Keratinocyte (primary cell): ENCODE measurements around the gene SCAF4. TPM values are rescaled to one million over a fixed set of nuclear protein-coding genes. Genes with fewer than 3 reads are reported as not detected.

Source experiments
- DNase-seq: peaks from one replicate; pipeline ENCODE4 v3.0.0-alpha.2; 2011; ENCODE audit warnings: low read depth, missing footprints, low spot score
- FAIRE-seq: peaks from 2 replicates; lab custom pipeline; 2011; peaks lifted over from hg19 to GRCh38; lab: Jason Lieb, UNC
- H2AFZ ChIP-seq: 2 replicates; pipeline ENCODE4 v1.6.0; 2012; ENCODE audit warnings: low read length, control low read depth, inconsistent platforms; ENCODE audit not compliant: control insufficient read depth
- H3K27ac ChIP-seq: 2 replicates; pipeline ENCODE4 v1.5.1; 2011; ENCODE audit warnings: low read length; ENCODE audit not compliant: control insufficient read depth, insufficient read depth
- H3K27me3 ChIP-seq: 3 replicates; pipeline ENCODE4 v1.6.0; 2011; ENCODE audit warnings: low read length; ENCODE audit not compliant: control insufficient read depth, insufficient read depth; ENCODE audit errors: extremely low read depth
- H3K36me3 ChIP-seq, 2 experiments: 2 replicates in 1 of 2; 3 replicates in 1 of 2; pipeline ENCODE4 v1.5.1; 2011; ENCODE audit warnings: low read length in 2 of 2, mild to moderate bottlenecking in 1 of 2; ENCODE audit not compliant: control insufficient read depth in 2 of 2, insufficient read depth in 2 of 2; ENCODE audit errors: extremely low read depth in 1 of 2
- H3K4me1 ChIP-seq: 3 replicates; pipeline ENCODE4 v1.5.1; 2011; ENCODE audit warnings: low read length; ENCODE audit not compliant: control insufficient read depth, insufficient read depth; ENCODE audit errors: extremely low read depth
- H3K4me2 ChIP-seq: 3 replicates; pipeline ENCODE4 v1.6.0; 2011; ENCODE audit warnings: low read depth, low read length; ENCODE audit not compliant: control insufficient read depth, insufficient read depth; ENCODE audit errors: extremely low read depth
- H3K4me3 ChIP-seq, 3 experiments: fragments of 200-600 bp in 1 of 3; sonication (generic) in 1 of 3; 2 replicates in 2 of 3; 3 replicates in 1 of 3; pipeline ENCODE4 v1.5.1; 2011 to 2016; ENCODE audit warnings: low read length in 3 of 3, mild to moderate bottlenecking in 3 of 3, control low read depth in 2 of 3, inconsistent platforms in 1 of 3, low read depth in 1 of 3, mixed read lengths in 1 of 3, mixed run types in 1 of 3, moderate library complexity in 1 of 3; ENCODE audit not compliant: control insufficient read depth in 2 of 3, insufficient read depth in 2 of 3; ENCODE audit errors: extremely low read depth in 1 of 3
- H3K79me2 ChIP-seq: 2 replicates; pipeline ENCODE4 v1.6.0; 2012; ENCODE audit warnings: low read length; ENCODE audit not compliant: control insufficient read depth, insufficient read depth
- H3K9ac ChIP-seq: 3 replicates; pipeline ENCODE4 v1.6.0; 2011; ENCODE audit warnings: low read length; ENCODE audit not compliant: control insufficient read depth, insufficient read depth; ENCODE audit errors: extremely low read depth
- H3K9me1 ChIP-seq: 3 replicates; pipeline ENCODE4 v1.6.0; 2011; ENCODE audit warnings: low read length; ENCODE audit not compliant: control insufficient read depth, insufficient read depth; ENCODE audit errors: extremely low read depth
- H3K9me3 ChIP-seq: 2 replicates; pipeline ENCODE4 v1.5.1; 2012; ENCODE audit warnings: low read depth, low read length; ENCODE audit not compliant: control insufficient read depth
- H4K20me1 ChIP-seq: 3 replicates; pipeline ENCODE4 v1.6.0; 2011; ENCODE audit warnings: low read length; ENCODE audit not compliant: control insufficient read depth, insufficient read depth; ENCODE audit errors: extremely low read depth
- EZH2 ChIP-seq: IDR thresholded peaks from one replicate; pipeline ENCODE4 v1.6.1; 2012; ENCODE audit warnings: inconsistent platforms, mild to moderate bottlenecking, low read length, moderate library complexity
- dilution Hi-C: fragments of 300-500 bp; cut with MboI; formaldehyde crosslinking; loops from one replicate; pipeline ENCODE4 v1.7.0; 2020; ENCODE audit warnings: low sequenced_read_pairs; ENCODE audit not compliant: extremely low pct_ligation_motif_present
- polyA plus RNA-seq, 5 experiments: library from polyadenylated mRNA; depleted of rRNA in 3 of 5; stranded (reverse) in 3 of 5; stranded (forward) in 1 of 5; unstranded in 1 of 5; fragments of >200 nt; gene quantifications; 1 replicate in 1 of 5; 2 replicates in 3 of 5; 3 replicates in 1 of 5; pipeline versions ENCODE4 v1.2.1 to v1.2.3, GENCODE V29; 2011 to 2012; ENCODE audit warnings: missing spikeins in 2 of 5, low read depth in 1 of 5, low replicate concordance in 1 of 5
- TF ChIP-seq, protein P1 (sequence below), 3 experiments: IDR thresholded peaks in 1 of 3; conservative IDR thresholded peaks in 1 of 3; optimal IDR thresholded peaks in 1 of 3; 2 replicates in 2 of 3; 3 replicates in 1 of 3; pipeline versions ENCODE3 to v1.5.1; 2011; ENCODE audit warnings: low read length in 3 of 3, mild to moderate bottlenecking in 3 of 3, moderate library complexity in 2 of 3, control low read depth in 1 of 3, inconsistent platforms in 1 of 3; ENCODE audit not compliant: insufficient read depth in 2 of 3; ENCODE audit errors: extremely low read depth in 1 of 3

The SCAF4 gene
- polyA plus RNA-seq, 1 donor (not counting 4 experiments of a cell fraction or from before 2014, with no cell fraction given): 7.5 TPM

DNA sequence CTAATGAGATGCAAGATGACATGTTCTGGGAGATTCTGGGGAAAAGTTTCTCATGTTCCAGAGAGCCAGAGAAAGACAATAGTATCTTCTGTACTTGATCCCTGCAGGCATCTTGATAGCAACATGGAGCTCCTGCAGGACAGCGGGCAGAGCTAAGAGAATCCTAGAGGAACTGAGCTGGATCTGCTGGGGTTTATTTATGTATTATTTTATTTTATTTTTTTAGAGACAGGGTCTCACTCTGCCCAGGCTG, 22.7 kb upstream of the SCAF4 start:
- TF ChIP-seq, protein P1, sequence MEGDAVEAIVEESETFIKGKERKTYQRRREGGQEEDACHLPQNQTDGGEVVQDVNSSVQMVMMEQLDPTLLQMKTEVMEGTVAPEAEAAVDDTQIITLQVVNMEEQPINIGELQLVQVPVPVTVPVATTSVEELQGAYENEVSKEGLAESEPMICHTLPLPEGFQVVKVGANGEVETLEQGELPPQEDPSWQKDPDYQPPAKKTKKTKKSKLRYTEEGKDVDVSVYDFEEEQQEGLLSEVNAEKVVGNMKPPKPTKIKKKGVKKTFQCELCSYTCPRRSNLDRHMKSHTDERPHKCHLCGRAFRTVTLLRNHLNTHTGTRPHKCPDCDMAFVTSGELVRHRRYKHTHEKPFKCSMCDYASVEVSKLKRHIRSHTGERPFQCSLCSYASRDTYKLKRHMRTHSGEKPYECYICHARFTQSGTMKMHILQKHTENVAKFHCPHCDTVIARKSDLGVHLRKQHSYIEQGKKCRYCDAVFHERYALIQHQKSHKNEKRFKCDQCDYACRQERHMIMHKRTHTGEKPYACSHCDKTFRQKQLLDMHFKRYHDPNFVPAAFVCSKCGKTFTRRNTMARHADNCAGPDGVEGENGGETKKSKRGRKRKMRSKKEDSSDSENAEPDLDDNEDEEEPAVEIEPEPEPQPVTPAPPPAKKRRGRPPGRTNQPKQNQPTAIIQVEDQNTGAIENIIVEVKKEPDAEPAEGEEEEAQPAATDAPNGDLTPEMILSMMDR (optimal IDR thresholded peaks at IDR 0.05 in 1 of 3, IDR thresholded peaks at IDR 0.05 in 1 of 3, conservative IDR thresholded peaks at IDR 0.05 in 1 of 3; ENCODE audit: extremely low read depth in 1 of 3, insufficient read depth in 2 of 3, low read length in 3 of 3): no peak
- no peak for TF ChIP-seq EZH2
- no peaks in the 10 kb centered on the region for H3K27me3 ChIP-seq
- H3K9me3 ChIP-seq: no peaks in the 10 kb centered on the region
- dilution Hi-C loops: no loop called here
- no peak overlapping the region for H3K9ac ChIP-seq
- no peak overlapping the region for H2AFZ ChIP-seq
- no peak for DNase-seq
- H3K9me1 ChIP-seq: no peaks in the 10 kb centered on the region
- no peak overlapping the region for H3K27ac ChIP-seq
- H4K20me1 ChIP-seq: no peaks in the 10 kb centered on the region
- H3K4me3 ChIP-seq: no peak overlapping the region
- FAIRE-seq: no peak
- H3K4me2 ChIP-seq: no peak overlapping the region
- no peaks in the 10 kb centered on the region for H3K4me1 ChIP-seq
- H3K79me2 ChIP-seq: no peaks in the 10 kb centered on the region
- no peaks in the 10 kb centered on the region for H3K36me3 ChIP-seq

DNA sequence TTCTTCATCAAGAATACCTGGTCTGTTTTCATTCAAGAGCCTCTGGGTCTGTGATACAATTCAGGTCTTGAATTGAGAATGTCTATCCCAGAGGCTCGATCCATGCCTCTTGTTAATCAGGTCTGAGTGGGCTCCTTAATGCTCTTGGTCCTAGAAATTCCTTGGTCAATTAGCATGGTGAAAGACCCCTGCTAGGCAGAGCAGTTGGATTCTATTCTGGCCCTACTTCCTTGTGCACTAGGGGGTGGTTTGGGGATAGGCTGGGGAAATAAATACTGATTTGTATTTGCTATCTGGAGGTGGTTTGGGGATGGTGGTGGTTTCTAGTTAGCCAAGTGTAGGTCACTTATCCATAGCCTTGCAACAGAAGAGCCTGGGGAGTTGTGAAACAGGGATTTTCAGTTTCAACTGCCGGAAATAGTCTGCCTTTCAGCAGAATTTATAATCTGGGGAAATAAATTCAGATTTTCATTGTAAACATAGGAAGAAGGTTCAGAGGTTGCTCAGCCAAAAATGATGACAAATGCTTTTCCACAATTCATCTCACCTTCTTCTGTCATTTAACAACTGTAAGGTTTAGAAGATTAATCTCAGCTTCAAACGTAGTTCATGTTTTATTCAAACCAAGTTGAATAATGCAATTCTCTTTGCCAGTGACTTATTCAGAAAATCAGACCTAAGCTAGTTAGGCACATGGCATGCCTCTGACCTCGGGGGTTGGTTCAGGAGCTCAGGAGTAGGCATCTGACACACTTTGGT, 22.2 kb upstream of the SCAF4 start:
- Histone ChIP-seq H3K79me2 (no peaks in the 10 kb centered on the region), H3K27me3 (no peaks in the 10 kb centered on the region), H3K4me2 (no peak overlapping the region), H3K9me3 (no peaks in the 10 kb centered on the region), H3K27ac (no peak overlapping the region), H4K20me1 (no peaks in the 10 kb centered on the region), H2AFZ (no peak overlapping the region), H3K4me1 (no peaks in the 10 kb centered on the region), H3K9me1 (no peaks in the 10 kb centered on the region), H3K36me3 (no peaks in the 10 kb centered on the region), H3K4me3 (no peak overlapping the region), H3K9ac (no peak overlapping the region)
- TF ChIP-seq, protein P1 (optimal IDR thresholded peaks at IDR 0.05 in 1 of 3, IDR thresholded peaks at IDR 0.05 in 1 of 3, conservative IDR thresholded peaks at IDR 0.05 in 1 of 3; ENCODE audit: extremely low read depth in 1 of 3, insufficient read depth in 2 of 3, low read length in 3 of 3): no peak
- no peak for TF ChIP-seq EZH2
- dilution Hi-C loops: no loop called here
- FAIRE-seq (no peak), DNase-seq (no peak)
